ENCODE results near the gene VSTM1.
"Not testable (repeated sequence)": the region's sequence is repeated elsewhere in the genome, so short reads cannot be mapped to it uniquely, and the experiment has no call there.

Gene VSTM1

GRCh38 chr19:54063350-54064116 lies at the start of gene VSTM1:
VSTM1 (minus strand) TSS chr19:54063897; CDS start chr19:54063777, 120 bp downstream.
- in situ Hi-C loops (cut with MboI; ENCODE audit: low sequenced_read_pairs), result no loop called here

GRCh38 chr19:54109651-54110050 lies 46.0 kb upstream of the VSTM1 start:
- in situ Hi-C loops (cut with MboI; ENCODE audit: low sequenced_read_pairs), result no loop called here

GRCh38 chr19:54108496-54108895 lies 44.8 kb upstream of the VSTM1 start:
- in situ Hi-C loops (cut with MboI; ENCODE audit: low sequenced_read_pairs), result no loop called here

- in situ Hi-C loops (cut with MboI; ENCODE audit: low sequenced_read_pairs), result no loop called here
These were observed 44.3 kb upstream of the VSTM1 start for GRCh38 chr19:54107876-54108490.

GRCh38 chr19:54106716-54107115 lies 43.0 kb upstream of the VSTM1 start:
- in situ Hi-C loops (cut with MboI; ENCODE audit: low sequenced_read_pairs), result no loop called here

- in situ Hi-C loops (cut with MboI; ENCODE audit: low sequenced_read_pairs), result no loop called here
These were observed 42.1 kb upstream of the VSTM1 start for GRCh38 chr19:54105796-54106195.

GRCh38 chr19:54104998-54105715 lies 41.5 kb upstream of the VSTM1 start:
- in situ Hi-C loops (cut with MboI; ENCODE audit: low sequenced_read_pairs), result no loop called here

GRCh38 chr19:54102421-54103169 lies 38.9 kb upstream of the VSTM1 start, which contains the start of gene NDUFA3:
NDUFA3 (plus strand) TSS chr19:54102855; CDS start chr19:54102879, 24 bp downstream.
- in situ Hi-C loops (cut with MboI; ENCODE audit: low sequenced_read_pairs), result no loop called here

GRCh38 chr19:54100561-54100960 lies 36.9 kb upstream of the VSTM1 start, which contains the start of gene OSCAR:
OSCAR (minus strand) TSS chr19:54100803; CDS start chr19:54100792, 11 bp downstream.
- in situ Hi-C loops (cut with MboI; ENCODE audit: low sequenced_read_pairs), result no loop called here

GRCh38 chr19:54099903-54100255 lies 36.2 kb upstream of the VSTM1 start:
- in situ Hi-C loops (cut with MboI; ENCODE audit: low sequenced_read_pairs), result not testable (repeated sequence)

GRCh38 chr19:54099190-54099902 lies 35.6 kb upstream of the VSTM1 start:
- in situ Hi-C loops (cut with MboI; ENCODE audit: low sequenced_read_pairs), result no loop called here

GRCh38 chr19:54096617-54097106 lies 33.0 kb upstream of the VSTM1 start:
- in situ Hi-C loops (cut with MboI; ENCODE audit: low sequenced_read_pairs), result no loop called here

GRCh38 chr19:54095859-54096616 lies 32.3 kb upstream of the VSTM1 start:
- in situ Hi-C loops (cut with MboI; ENCODE audit: low sequenced_read_pairs), result not testable (repeated sequence)

- in situ Hi-C loops (cut with MboI; ENCODE audit: low sequenced_read_pairs), result no loop called here
These were observed 31.6 kb upstream of the VSTM1 start for GRCh38 chr19:54095136-54095858.

GRCh38 chr19:54094426-54095000 lies 30.8 kb upstream of the VSTM1 start:
- in situ Hi-C loops (cut with MboI; ENCODE audit: low sequenced_read_pairs), result no loop called here

- in situ Hi-C loops (cut with MboI; ENCODE audit: low sequenced_read_pairs), result no loop called here
These were observed 20.7 kb upstream of the VSTM1 start for GRCh38 chr19:54084410-54084809.

GRCh38 chr19:54081032-54081431 lies 17.3 kb upstream of the VSTM1 start, which contains the start of gene TARM1:
TARM1 (minus strand) TSS chr19:54081365; CDS start chr19:54081340, 25 bp downstream.
- in situ Hi-C loops (cut with MboI; ENCODE audit: low sequenced_read_pairs), result no loop called here

- in situ Hi-C loops (cut with MboI; ENCODE audit: low sequenced_read_pairs), result no loop called here
These were observed 13.6 kb upstream of the VSTM1 start for GRCh38 chr19:54077334-54077733.
